ENCODE measurements around the gene ZNF609.
A peak's percentile ranks its signal among the peaks of the same experiment; 100 is the strongest.

Gene ZNF609

DNA sequence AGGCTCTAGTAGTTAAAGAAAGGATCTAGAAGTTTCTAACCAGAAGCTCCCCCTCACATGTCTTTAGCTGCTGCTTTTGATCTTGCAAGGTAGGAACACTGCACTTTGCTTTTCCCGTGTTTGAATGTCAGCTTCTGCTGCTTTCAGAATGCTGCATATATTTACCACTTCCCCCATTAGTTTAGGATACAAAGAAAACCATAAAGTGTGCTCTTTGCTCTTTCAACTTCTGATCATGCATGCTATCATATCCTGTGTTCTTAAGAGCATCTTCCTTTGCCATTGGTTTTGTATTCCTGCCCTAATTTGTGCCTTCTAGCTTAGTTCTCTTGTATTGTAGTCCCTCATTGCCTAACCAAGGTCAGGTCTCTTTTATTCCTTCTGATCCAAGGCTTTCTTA, 43.3 kb downstream of the ZNF609 start:
- DNase-seq: no peak

GRCh38 chr15:64507293-64507802, 47.0 kb downstream of the ZNF609 start:
- DNase-seq: peak; percentile 45

- no peak for DNase-seq
Observed at GRCh38 chr15:64507845-64508244, 47.5 kb downstream of the ZNF609 start.

GRCh38 chr15:64513823-64514222, 53.4 kb downstream of the ZNF609 start:
- no peak for DNase-seq

- DNase-seq: no peak
Observed at GRCh38 chr15:64515196-64515595, 54.8 kb downstream of the ZNF609 start.

DNA sequence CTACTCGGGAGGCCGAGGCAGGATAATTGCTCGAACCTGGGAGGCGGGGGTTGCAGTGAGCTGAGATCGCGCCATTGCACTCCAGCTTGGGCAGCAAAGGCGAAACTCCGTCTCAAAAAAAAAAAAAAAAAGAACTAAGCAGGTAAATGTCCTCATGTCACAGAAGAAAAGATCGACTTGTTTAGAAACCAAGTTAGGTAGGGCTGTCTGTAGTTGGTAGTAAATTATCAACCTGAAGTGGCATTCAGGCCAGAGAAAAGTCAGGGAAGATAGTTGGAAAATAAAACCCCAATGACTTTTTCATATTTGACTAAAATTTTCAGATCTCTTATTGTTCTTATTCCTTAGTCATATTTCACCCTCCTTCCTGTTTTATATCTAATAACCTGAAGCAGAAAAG, 55.4 kb downstream of the ZNF609 start:
- no peak for DNase-seq

DNA sequence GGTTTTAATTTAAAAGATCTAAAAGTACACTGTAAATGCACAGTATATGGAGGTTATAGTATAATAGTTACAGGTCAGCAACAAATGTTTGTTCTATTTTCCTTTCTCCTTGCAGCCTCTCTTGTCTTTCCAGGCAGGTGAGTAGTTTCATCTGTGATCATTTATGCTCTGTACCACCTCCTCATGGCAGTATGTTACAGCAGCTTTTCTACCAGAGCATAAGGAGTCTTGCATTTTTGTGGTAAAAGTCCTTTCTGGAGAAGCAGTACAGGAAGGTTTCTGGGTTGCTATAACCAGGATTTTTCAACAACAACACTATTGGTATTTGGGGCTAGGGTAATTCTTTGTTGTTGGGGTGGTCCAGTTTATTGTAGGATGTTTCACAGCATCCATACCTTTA, 59.5 kb downstream of the ZNF609 start:
- DNase-seq: no peak

DNA sequence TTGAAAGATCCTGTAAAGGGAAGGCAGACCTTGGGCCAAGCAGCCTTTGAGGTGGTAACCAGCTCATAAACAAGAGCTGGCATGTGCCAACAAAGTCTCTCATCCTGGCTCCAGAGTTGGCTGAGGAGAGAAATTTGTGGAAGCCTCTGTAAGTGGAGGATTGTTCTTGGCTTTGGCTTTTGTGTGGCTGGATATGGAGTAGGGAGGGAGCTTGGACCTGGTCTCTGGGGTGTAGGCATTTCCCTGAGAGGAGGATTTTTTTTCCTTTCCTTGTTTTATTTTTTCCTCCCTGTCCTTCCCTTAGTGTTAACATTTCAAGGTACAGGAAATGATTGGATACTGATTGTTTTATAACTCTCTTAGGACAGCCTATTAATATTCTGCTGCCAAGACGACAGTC, 60.8 kb downstream of the ZNF609 start:
- DNase-seq: no peak

DNA sequence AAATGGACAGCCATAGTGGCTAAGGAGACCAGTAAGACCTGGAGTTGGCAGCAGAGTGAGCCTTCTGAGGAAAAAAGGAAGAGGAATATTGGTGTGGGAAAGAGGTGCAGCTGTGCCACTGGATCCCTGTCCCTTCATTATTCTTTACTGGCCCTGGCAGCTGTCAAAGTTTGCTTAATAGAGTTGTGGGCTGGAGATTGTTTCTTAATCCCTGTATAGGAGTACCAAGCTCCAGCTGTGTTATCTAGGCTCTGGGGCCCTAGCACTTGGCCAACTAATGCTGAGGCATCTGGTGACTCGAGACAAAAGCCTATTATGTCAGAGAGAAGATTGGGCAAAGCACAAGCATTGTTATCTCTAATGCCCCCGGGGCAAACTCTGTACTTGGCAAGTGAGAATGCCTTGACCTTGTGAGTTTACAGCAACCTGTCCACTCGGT, 61.4 kb downstream of the ZNF609 start:
- no peak for DNase-seq

- no peak for DNase-seq
Observed at GRCh38 chr15:64522226-64522823, 61.9 kb downstream of the ZNF609 start.

DNA sequence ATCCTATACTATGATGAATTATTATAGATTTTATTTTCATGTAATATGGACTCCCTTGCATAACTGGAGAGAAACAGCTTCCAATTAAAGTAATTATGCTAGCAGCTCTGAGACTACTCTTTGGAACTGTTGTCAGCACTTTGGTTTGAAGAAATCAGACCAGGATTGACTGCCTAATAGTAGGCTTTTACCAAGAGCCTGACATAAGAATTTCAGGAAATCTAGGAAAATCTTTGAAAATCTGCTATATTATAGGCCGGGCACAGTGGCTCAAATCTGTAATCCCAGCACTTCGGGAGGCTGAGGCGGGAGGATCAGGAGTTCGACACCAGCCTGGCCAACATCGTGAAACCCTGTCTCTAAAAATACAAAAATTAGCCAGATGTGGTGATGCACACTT, 62.9 kb downstream of the ZNF609 start:
- no peak for DNase-seq

- DNase-seq: no peak
Observed at GRCh38 chr15:64524778-64525177, 64.4 kb downstream of the ZNF609 start.

DNA sequence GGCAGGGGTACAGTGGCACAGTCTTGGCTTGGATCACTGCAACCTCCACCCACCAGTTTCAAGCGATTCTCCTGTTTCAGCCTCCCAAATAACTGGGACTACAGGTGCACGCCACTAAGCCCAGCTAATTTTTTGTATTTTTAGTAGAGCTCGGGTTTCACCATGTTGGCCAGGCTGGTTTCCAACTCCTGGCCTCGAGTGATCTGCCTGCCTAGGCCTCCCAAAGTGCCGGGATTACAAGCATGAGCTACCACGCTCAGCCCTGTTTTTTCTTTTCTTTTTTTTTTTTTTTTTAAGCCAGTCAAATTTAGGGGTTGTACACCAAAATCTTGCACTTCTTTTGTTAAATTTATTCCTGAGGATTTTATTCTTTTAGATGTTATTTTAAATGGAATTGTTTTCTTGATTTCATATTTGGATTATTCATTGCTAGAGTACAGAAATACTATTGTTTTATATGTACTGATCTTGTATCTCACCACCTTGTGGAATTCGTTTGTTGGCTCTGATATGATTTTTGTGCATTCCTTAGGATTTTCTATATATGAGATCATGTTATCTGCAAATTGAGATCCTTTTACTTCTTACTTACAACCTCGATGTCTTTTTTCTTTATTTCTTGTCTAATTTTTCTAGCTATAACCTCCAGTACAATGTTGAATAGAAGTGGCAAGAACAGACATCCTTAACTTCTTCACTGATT, 65.6 kb downstream of the ZNF609 start:
- DNase-seq: no peak

GRCh38 chr15:64527263-64527984, 67.0 kb downstream of the ZNF609 start:
- no peak for DNase-seq

- no peak for DNase-seq
Observed at GRCh38 chr15:64528871-64529270, 68.5 kb downstream of the ZNF609 start.

DNA sequence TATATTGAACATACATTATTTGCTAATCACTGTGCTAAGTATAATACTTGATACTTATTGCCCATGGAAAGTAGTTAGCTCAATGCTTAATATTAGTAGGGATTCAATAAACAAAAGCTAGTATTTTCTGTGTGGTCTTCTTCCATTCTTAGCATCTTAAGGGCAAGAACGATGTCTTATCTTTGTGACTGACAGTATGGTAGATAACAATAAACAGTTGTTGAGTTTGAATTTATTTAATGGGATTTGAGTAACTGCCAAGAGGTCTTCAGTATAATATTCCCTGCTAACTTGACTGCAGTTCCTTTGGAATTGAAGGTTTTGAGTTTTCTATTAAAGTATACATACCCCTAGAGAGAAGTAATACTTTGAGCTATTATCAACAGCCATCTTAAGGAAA, 70.1 kb downstream of the ZNF609 start:
- no peak for DNase-seq

DNA sequence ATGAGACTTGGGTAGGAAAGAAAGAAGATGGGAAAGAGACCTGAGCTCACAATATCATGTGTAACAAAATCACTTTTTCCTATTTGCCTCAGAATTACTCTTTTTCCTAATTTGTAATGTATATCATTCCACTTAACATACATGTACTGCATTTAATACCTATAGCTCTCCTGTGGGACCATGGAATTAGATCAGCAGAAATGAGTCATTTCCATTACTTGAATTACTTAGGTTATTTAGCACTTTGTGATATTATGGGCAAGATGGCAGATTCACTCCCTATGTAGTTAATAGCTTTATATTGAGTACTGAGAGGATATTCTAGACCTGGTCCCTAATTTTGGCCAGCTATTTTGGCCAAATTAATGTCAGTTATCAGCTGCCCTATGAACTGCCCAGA, 70.5 kb downstream of the ZNF609 start:
- no peak for DNase-seq

GRCh38 chr15:64532521-64533315, 72.3 kb downstream of the ZNF609 start:
- peak; percentile 23 for DNase-seq

DNA sequence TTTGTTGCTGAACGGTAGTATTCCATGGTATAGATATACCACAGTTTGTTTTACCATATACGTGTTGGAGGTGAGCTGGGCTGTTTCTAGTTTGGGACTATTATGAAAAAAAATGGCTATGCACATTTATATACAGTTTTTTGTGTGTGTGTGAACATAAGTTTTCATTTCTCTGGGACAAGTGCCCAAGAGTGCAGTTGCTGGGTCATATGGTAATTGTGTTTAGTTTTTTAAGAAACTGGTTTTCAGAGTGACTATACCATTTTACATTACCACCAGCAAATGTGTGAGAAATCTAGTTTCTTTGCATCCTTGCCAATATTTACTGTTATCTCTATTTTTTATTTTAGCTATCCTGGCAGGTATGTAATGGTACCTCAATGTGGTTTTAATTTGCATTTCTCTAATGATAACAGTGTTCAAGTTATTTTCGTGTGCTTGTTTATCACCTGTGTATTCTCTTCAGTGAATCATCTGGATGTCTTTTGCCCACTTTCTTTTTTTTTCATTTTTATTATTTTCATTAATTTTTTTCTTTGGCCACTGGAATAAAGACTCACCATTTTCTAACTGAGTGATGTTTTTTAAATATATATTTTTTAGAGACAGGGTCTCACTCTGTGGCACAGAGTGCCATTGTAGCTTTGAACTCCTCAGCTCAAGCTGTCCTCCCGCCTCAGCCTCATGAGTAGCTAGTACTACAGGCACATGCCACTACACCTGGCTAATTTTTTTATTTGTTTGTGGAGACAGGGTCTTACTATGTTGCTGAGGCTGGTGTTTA, 75.3 kb downstream of the ZNF609 start:
- no peak for DNase-seq

DNA sequence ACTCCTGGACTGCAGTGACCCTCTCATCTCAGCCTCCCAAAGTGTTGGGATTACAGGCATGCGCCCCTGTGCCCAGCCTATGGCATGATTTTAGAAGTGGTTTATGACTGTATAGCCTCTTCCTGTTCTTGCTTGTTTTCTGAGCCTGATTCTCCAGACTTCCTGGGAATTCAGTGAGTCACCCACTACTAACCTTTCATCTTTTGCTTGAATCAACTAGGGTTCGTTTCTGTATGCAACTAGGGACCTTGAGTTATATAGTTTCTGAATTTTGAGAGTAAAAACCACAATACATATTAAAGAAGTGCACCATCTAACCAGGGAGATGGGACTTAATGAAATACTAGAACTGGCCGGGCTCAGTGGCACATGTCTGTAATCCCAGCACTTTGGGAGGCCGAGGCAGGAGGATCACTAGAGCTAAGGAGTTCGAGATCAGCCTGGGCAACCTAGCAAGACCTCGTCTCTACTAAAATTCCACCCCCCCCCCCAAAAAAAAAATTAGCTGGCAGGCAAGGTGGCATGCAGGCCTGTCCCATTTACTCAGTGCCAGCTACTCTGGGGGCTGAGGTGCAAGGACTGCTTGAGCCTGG, 76.0 kb downstream of the ZNF609 start:
- no peak for DNase-seq

DNA sequence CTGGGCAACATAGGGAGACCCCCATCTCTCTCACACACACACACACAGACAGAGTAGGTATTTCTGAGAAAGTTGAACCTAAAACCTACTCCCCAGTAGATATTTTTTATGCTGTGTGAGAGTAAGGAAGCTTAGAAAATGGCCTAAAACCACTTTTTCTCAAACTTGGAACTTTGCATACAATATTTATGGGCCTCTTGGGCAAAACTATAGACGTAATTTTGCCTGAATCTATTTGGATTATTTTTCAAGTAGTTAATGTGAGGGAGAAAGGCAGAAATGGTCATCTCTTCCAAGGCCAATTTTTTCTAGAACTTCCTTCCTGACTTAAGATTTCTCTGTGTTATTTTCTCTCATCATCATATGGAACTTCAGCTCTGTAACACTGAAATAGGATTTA, 81.7 kb downstream of the ZNF609 start:
- no peak for DNase-seq

DNA sequence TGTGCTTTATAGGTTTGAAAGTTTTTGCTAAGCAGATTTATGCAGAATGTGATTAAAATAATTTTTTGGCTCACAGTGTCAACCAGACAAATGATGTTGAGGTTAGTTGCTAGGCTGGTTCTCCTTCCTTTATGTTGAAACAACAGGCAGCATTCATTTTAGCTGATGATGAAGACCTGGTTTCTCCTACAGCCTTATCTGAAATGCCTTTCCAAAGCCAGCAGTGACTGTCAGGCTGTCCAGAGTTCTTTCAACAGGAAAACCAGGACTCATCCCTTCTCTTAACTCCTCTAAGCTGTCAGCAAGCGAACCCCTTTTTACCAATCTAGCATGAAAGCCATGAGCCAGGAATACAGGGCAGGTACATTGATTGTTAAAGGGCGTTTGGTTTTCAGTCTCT, 84.1 kb downstream of the ZNF609 start:
- no peak for DNase-seq

Measured in activated naive CD4-positive, alpha-beta T cell treated with anti-CD3 and anti-CD28 coated beads, Interleukin-2, amount 50 U/mL, for 16 hours (primary cell).